GM18505 (cell line): ENCODE data around the gene REPIN1.

Experiments used
- ATAC-seq: cut with Tn5 transposase; IDR thresholded peaks from one replicate; pipeline ENCODE4 v1.9.1; 2021; ENCODE audit not compliant: unreplicated experiment
- POLR2A ChIP-seq: IDR thresholded peaks from 4 replicates; pipeline ENCODE4 v1.6.1; 2011; ENCODE audit warnings: borderline replicate concordance; ENCODE audit not compliant: insufficient read depth, insufficient read length; ENCODE audit errors: extremely low read depth

The REPIN1 gene

DNA sequence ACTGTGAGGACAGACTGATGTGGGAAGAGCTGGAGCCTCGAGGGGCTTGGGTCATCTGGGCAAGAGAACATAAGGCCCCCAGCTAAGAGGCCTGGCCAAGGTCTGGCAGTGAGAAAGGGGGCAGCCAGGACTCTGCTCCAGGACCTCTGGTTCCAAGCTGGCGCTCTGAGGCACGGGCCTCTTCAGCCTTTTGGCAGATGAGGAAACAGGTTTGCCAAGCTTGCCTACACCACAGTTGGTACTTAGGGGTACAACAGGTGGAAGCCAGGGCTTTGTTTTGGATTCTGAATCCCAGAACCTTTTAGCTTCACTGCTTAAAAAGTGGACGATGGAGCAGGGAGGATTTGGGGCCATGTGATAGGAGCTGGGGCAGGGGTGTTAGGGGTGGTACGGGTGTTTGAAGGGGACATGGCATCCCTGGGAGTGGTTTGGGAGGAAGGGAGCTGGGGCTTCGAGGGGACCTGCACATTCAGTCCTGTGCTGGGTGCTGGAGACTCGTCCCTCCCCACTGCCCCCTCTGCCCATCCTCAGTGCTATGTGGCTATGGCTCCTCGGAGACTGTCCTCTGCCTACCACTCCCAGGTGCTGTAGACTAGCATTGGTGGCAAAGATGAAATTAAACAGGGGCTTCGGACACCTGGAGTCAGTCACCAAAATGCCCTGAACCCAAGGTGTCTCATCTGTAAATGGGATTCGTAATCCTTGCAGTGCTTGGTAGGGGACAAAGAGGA lies 40.8 kb downstream of the REPIN1 start:
- ATAC-seq: no peak

DNA sequence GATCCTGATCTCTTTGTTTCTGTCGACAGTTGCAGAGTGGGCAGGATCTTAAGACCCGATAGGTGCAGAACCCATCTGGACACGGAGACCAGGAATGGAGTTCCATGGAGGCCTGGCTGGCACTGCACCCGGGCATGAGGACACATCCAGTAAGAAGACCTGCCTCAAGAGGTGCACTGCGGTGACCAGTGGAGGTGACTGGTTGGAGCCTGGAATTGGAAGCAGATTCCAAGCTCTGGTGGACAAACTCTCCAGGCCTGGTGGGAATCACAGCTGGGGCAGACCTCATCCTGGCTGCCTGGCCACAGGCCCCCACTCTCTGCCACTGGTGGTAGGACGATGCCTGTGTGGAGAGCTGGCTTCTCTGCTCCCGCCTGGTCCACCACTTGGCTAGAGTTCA lies 41.5 kb downstream of the REPIN1 start:
- no peak for ATAC-seq
- TF ChIP-seq POLR2A: no peak

More for the DNA sequence above, 40.8 kb downstream of the REPIN1 start:
- no peak for TF ChIP-seq POLR2A

DNA sequence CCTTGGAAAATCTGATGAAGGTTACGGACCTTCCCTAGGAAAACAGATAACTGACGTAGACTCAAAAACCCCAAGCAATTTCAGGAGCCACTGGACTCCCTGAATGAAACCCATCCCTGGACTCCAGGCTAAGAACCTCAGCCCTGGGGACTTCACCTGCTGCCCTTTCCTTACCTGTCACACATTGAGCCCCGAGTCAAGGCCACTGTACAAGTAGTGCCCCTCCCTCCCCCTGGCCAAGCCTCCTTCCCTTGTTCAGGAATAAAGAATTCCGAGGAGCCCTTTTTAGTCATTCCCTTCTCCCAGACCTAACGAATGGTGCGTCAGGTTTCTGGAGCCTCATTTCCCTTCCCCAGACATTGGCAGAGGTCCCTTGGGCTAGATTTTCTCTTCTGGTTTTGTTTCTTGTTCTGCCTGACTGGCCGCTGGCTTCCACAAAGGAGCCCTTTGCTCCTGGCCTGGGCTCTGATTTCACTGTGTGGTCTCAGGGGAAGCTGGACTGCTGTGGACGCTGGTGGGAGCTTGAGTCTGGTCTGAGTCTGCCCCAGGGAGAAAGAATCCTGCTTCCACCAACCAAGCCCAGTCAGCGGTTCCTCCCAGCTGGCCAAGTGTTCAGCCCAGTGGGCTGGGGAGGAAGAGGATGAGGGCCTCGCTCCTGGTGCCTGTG lies 42.2 kb downstream of the REPIN1 start:
- no peak for TF ChIP-seq POLR2A
- no peak for ATAC-seq

DNA sequence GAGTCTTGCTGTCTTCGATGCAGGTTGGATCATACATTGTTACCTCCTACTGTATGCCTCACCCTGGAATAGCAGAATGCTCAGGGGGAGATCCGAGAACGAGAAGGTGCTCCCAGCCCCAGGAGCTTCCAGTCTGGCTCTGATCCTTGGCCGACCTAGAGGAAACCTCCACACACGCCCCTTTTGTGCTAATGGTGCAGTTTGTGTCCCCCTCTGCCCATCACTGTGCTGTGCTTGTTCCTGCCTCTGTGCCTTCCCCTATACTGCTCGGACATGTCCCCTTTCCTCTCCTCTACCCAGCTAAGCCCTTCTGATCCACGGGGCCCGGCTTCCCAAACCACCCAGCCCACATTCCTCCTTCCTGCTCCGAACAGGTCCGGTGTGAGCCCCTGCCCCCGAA lies 43.0 kb downstream of the REPIN1 start:
- TF ChIP-seq POLR2A: no peak
- no peak for ATAC-seq

DNA sequence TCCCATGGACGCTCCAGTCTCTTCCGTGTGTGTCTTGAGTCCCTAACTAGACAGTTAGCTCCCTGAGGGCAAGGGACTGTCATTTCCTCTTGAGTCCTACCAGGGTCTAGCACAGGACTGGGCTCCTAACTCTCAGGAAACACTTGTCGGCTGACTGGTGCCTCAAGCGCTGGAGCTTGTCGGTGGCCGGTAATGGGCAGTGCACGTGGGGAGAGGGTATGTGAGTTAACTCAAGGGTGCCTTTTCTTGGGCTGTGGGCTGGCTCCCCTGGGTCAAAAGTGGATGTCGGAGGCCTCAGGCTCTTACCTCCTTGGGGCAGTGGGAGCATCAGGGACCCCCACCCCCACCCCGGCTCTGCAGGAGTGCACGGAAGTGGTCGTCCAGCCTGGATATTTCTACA lies 43.4 kb downstream of the REPIN1 start:
- ATAC-seq: no peak
- TF ChIP-seq POLR2A: no peak

DNA sequence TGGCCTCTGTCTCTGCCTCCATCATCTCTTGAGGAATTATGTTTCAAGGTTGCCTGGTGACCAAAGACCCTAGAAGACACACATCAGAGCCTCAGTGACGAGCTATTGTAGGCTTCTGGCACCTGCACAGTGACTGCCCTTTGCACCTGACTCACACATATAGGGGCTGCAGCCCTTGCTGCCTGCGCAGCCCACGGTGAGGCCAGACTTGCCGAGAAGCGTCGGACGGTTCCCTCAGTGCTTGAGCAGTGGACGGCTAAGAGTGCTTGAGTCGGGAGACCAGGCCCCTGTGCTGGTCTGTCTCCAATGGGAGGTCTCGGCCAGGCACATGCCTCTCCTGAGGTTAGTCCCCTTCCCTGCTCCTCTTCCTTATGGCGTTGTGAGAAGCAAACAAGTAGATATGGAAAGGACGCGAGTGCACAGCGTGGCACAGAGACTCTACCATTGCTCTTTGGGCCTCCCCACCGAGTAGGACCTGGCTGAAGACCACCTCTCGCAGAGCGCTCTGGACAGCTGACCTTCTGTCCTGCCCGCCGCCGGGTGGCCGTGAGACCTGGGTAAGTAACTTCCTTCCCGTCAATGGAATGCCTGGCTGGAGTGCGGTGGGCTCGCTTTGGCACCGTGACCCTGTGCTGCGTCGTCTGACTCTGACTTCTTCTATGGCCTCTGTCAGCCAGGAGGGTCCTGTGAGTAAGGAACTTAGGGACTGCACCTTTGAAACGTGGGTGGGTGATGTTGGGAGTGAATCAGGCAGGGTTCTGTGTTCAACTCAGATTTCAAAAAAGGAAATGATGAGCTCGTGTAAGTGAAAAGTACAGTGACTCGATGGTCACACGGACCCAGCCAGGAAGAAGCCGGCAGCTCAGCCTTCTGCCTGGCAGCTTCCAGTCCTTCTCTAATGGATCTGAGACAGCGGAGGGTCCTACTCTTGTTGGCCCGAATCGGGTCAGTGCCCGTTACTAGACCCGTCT lies 44.2 kb downstream of the REPIN1 start:
- no peak for ATAC-seq
- TF ChIP-seq POLR2A: no peak

DNA sequence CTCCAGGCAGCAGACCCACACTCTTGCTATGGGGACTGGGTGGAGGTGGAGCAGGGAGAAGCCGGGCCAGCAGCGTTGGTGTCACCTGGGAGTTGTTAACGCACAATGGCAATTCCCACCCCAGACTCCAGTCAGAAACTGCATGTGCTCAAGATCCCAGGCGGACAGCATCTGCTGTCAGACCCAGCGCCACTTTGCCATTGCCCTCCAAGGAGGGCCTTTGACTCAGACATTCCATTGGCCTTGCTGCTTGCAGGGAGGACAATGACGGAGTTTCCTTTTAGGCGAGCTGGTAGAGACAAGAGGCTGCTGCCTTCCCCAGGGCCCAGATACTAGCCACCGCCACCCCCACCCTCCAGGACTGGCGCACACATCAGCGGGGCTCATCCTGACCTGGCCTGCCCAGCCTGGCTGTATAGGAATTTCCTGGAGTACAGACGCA lies 45.0 kb downstream of the REPIN1 start:
- TF ChIP-seq POLR2A: no peak
- ATAC-seq: no peak

DNA sequence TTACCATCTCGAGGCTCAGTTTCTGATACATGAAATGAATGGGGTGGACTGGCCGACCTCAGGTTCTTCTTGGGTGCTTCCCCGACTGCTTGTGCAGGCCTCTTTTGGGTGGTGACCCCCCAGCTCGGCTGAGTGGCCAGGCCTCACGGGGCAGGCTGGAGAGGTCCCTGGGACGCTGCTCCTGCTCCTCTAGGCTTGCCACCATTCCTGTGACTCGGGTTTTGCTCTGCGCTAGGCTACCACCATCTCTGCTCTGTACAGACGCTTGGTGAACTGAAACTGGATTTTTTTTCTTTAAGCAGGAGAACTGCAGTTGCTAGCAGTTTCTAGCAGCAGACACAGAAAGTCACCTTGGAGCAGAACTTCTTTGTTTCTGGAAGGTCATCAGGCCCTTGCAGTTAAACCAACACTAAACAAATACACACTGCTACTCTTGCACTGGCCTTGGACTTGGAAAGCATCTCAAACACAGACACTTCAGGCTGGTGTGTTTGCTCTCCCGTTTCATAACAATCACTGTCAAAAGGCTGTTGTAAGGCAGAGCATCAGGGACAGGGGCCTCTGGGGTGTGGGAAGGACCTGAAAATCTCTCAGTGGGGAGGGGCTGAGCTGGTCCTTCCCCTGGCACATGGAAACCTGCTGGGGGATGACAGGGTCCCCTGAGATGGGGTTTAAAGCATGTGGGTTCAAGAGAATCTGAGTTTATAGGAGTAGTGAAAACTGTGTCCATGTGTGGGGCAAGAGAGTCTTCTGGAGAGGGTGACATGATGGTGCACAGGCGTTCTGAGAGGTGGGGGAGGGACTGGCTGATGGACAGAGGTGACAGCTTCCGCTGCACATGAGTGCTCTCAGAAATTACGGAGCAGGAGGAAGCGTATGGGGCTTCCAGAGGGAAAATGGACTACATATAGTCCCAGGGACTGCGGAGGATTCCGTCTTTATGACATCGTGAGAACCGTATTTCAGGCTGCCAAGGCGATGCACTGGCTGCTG lies 46.8 kb downstream of the REPIN1 start:
- no peak for ATAC-seq
- TF ChIP-seq POLR2A: no peak

DNA sequence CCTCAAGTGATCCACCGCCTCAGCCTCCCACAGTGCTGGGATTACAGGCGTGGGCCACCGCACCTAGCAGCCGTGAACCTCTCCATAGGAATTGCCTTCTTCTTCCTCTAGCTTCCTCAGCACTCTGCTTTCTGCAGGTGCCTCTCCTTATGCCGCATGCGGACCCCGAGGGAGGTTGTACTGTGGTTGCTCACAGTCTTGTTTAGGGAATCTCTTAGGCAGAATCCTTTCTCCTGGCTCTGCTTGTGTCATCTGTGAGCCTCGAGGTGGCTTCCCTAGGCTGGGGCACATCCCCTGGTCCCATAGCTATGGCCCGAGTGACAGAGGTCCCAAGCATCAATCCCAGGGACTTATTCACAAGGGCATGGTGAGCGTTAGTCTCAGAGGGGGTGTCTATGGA lies 48.6 kb downstream of the REPIN1 start:
- no peak for ATAC-seq
- TF ChIP-seq POLR2A: no peak

DNA sequence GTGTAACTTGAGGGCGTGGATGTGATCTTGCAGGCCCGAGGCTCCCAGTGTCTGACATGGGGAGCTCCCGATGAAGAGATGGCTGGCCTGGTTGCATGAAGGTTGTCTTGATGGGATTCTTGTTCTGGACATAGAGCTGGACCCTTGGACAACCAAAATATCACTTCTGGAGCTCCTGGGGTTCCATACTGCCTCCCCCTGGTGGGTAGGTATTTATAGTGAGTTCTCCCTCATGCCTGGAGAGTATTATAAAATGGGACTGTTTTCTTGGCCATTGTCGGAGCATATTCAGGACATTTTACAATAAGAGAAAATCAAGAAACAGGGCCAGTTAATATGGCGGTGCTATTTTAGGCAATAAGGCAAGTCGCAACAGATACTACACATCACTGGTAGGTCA lies 49.2 kb downstream of the REPIN1 start:
- TF ChIP-seq POLR2A: no peak

DNA sequence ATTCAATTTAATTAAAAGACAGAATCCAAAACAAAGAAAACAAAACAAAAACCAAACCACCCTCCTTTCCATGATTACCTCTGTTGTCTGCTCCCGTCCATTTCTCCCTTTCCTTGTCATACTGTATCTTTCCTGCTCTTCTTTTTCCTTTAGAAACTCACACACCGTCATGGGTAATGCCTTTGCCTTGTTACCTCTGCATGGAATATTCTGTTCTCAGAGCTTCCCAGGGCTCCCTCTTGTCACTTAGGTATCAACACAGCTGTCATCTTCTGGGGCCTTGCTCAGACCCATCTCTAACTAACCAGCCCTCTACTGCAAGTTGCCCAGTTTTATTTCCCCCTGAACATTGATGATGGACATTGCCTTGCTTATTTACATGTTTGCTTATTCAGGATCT lies 51.6 kb downstream of the REPIN1 start:
- no peak for ATAC-seq
- no peak for TF ChIP-seq POLR2A

More for the DNA sequence above, 49.2 kb downstream of the REPIN1 start:
- no peak for ATAC-seq

DNA sequence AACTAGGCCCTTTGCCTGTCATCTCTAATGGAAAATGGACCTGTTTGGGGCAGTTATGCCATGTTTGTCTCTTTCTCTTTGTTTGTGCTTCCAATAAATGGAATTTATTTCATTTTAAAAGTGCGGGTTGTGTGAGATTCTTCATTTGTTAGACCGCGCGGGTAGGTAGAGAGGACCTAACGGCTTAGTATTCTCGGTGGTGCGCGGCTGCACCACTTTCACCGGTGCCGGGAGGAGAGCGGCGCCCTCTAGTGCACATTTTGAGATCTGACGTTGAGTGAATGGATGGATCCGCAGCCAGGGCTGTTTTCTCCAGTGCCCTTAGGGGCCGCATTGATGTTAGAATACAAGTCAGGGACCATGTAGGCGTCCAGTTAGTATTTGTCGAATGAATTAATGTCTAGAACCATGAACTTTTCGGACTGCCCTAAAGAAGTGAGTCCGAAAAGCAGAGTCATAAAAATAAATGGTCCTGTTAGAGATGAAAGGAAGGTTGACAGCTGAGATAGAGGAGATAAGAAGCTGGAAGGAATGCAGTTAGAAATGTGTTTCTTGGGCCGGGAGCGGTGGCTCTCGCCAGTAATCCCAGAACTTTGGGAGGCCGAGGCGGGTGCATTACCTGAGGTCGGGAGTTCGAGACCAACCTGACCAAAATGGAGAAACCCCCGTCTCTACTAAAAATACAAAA lies 52.5 kb downstream of the REPIN1 start:
- ATAC-seq: no peak

More for the DNA sequence above, 52.5 kb downstream of the REPIN1 start:
- TF ChIP-seq POLR2A: no peak
